ENCODE data around the gene UNKL. TPM values are rescaled to one million over a fixed set of nuclear protein-coding genes. Genes with fewer than 3 reads are reported as not detected.
A peak's percentile ranks its signal among the peaks of the same experiment; 100 is the strongest.

Gene UNKL
- total RNA-seq, 1 donor from 2014 or later = 9.2 TPM

DNA sequence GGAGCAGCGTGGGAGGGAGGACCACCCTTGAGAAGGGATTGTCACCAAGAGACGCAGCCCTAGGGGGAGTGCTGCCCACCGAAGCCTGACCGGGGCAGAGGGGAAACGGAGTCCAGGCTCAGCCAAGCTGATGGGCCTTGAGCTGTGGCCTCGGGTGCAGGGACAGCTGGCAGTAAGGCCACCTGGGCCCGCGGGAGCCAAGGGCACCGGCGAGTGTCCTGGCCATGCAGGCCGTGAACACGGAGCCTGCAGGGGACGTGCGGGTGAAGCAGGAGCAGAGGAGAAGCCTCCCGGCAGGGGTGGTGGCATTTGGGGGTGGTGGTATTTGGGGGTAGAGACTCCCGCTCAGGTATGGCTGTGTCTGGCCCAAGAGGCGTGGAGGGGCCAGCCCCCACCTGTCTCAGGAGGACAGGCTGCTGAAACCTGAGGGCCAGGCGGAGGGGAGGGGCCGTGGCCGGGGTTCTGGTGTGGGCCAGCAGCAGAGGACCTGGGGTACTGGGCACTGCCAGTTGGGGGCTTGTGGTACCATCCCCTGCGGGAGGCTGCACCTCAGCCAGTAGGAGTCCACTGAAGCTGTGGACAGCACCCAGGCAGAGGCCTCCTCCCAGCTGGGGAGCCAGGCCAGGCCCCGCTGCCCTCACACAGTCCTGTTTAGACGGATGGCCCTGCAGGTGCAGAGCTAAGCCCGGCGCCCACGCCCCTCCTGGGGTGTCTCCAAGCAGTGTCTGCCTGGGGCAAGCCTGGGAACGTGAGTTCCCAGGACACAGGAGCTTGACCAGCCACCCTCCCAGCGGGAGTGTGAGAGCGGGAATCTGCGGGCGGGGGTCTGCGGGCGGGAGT lies 58.2 kb downstream of the UNKL start:
- no peak for DNase-seq (ENCODE audit: low read depth, low spot score)

- DNase-seq (ENCODE audit: low read depth, low spot score) = no peak
These were observed 58.9 kb downstream of the UNKL start for GRCh38 chr16:1355591-1355990.

- no peak for DNase-seq (ENCODE audit: low read depth, low spot score)
These were observed 59.5 kb downstream of the UNKL start for GRCh38 chr16:1354815-1355540.

- peak; percentile 51 for DNase-seq (ENCODE audit: low read depth, low spot score)
These were observed 62.7 kb downstream of the UNKL start, which contains the start of the genes GNPTG and TSR3 for GRCh38 chr16:1351582-1352362. GNPTG (plus strand) TSS chr16:1351931; CDS start chr16:1351966, 35 bp downstream. TSR3 (minus strand) TSS chr16:1351878; CDS start chr16:1351804, 74 bp downstream.

GRCh38 chr16:1351215-1351581 lies 63.3 kb downstream of the UNKL start:
- no peak for DNase-seq (ENCODE audit: low read depth, low spot score)

DNA sequence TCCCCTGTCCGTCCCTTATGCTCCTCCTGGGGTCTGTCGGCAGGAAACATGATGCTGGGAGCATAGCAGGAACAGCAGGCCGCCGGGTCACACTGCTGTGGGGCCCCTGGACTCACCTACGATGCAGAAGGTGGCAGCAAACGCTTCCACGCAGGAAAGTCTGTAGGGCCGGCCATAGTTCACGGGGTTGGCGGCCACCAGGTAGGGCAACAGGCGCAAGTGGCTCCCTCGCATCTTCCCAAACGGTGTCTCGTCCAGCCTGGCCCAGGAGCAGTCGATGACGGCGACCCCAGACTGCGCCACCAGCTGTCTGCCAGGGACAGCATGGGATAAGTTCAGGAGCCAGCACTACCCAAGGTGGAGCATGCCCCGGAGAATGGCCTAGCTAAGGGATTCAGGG lies 63.8 kb downstream of the UNKL start:
- no peak for DNase-seq (ENCODE audit: low read depth, low spot score)

GRCh38 chr16:1349951-1350350 lies 64.6 kb downstream of the UNKL start:
- DNase-seq (ENCODE audit: low read depth, low spot score) = no peak

- DNase-seq (ENCODE audit: low read depth, low spot score) = no peak
These were observed 65.2 kb downstream of the UNKL start for GRCh38 chr16:1349351-1349750.

DNA sequence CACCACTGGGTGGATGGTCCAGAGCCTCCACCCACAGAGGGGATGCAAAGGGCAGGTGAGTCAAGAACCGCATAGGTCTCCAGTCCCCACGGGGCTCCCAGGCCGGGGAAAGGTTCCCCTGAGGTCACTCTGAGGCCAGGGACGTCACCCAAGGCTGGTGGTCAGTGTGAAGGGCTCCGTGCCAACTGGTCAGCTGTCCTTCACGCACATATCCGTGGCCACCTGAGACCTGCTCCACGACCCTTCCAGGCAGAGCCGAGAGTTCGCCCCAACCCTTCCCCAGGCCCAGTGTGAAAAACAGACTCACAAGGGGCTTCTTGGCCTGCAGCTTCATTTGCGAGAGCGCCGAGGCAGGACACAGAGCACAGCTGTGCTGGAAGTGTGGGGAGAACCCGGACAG lies 65.6 kb downstream of the UNKL start:
- DNase-seq (ENCODE audit: low read depth, low spot score) = no peak

DNA sequence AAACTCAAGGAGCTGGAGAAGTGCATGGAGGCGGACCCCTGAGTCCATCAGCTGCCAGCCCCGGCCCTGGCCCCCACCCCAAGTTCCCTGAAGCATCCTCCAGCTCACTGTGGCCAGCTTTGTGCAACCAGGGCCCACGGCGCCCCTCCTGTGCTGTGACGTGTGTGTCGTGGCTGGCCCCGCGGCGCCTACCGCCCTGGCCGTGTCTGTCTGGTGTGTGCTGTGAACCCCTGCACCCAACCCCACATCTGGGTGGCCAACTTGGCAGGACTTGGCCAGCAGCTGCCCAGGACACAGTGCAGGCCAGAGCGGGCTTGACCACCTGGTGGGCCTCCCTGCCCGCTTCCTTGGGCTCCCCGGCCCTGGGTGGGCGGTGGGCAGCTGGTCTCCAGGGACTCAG lies 66.1 kb downstream of the UNKL start:
- DNase-seq (ENCODE audit: low read depth, low spot score) = no peak

- DNase-seq (ENCODE audit: low read depth, low spot score) = no peak
These were observed 66.5 kb downstream of the UNKL start for GRCh38 chr16:1347962-1348361.

GRCh38 chr16:1347286-1347855 lies 67.1 kb downstream of the UNKL start:
- DNase-seq (ENCODE audit: low read depth, low spot score) = no peak

GRCh38 chr16:1346422-1347285 lies 67.8 kb downstream of the UNKL start:
- no peak for DNase-seq (ENCODE audit: low read depth, low spot score)

- no peak for DNase-seq (ENCODE audit: low read depth, low spot score)
These were observed 68.7 kb downstream of the UNKL start for GRCh38 chr16:1345651-1346421.

DNA sequence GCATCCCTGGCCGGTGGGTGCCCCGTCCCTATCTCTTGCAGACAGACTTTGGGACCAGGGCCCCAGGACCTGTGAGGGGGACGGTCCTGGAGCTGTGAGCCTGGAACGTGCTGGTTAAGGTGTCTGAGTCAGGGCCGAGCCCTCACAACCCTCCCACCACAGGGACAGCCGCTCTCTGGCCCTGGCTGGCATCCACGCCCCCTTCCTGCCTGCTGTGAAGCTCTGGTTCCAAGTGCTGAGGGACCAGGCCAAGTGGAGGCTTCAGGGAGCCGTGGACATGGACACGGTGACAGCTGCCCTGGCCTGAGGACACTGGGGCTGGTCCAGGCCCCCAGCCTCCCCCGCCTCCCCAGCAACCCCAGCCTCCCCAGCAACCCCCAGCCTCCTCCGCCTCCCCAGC lies 69.4 kb downstream of the UNKL start:
- DNase-seq (ENCODE audit: low read depth, low spot score) = no peak

DNA sequence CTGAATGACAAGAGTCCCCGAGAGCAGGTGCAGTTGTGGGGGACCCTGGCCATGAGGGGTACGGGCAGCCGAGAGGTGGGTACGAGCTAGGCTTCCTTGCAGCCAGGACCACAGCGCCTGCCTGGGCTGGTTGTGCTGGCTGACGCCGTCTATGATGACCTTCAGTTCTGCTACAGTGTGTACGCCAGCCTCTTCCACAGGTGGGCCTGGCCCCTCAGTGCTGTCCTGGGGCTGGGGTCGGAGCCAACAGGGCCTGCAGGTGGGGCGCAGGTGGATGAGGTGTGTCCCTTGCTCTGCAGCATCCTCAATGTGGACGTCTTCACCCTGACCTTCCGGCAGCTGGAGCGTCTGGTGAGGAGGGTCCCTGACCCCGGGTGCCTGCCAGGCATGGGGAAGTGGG lies 70.0 kb downstream of the UNKL start:
- no peak for DNase-seq (ENCODE audit: low read depth, low spot score)

DNA sequence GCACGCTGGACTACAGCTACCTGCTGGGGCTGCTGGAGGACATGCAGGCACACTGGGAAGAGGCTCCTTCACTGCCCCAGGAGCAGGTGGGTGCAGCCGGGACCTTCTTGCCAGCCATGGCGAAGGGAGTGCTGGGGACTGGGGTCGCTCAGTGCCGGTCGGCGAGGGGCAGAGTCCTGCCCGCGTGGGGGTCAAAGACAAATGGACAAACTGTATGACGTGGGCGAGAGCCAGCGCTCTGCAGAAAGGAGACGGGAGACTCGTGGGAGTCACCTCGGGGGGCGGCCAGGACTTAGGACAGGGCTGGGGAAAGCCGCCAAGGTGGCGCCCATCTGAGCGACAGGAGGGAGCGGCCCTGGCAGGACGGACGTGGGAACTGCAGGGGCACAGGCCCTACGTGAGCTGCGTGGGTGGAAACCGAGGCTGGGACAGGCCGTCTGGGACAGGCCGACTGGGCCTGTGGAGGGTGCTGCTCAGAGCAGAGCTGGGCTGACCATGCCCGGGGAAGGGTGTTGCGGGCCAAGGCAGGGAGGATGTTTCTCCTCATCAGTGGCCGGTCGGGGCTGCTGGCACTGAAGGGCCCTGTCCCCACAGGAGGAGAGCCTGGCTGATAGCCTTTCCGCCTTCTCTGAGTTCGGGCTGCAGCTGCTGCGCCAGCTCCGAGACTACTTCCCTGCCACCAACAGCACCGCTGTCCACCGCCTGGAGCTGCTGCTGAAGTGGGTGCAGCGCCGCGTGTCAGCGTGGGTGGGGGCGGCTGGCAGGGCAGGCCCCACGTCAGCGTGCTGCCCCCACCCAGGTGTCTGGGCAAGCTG lies 70.9 kb downstream of the UNKL start:
- no peak for DNase-seq (ENCODE audit: low read depth, low spot score)

DNA sequence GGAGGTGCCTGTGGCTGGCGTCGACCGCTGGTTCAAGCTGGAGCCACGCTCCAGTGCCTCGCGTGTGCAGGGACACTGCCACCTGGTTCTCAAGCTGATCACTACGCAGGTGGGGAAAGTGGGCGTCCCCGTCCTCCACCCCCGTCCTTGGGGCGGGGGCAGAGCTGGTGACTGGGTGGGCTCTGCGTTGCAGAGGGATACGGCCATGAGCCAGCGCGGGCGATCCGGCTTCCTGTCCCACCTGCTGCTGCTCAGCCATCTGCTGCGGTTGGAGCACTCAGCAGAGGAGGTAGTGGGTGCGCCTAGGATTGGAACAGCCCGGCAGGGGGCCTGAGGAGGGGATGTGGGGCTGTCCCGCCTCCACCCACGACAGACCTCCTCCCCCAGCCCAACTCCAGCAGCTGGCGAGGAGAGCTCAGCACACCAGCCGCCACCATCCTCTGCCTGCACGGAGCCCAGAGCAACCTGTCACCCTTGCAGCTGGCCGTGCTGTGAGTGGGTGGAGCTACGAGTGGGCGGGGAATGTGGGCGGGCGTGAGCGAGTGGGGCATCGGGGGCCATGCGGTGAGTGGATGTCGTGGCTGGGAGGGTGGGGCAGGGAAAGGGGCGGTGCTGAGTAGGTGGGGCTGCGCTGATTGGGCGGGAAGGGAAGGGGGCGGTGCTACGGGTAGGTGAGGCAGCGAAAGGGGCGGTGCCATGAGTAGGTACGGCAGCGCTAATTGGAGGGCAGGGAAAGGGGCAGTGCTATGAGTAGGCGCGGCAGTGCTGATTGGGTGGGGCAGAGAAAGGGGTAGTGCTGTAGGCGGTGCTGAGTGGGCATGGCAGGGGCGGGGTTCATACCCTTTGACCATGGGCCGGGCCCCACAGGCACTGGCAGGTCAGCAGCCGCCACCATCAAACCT lies 71.7 kb downstream of the UNKL start:
- DNase-seq (ENCODE audit: low read depth, low spot score) = peak; percentile 66
